Stomach (tissue), 4 donors: ENCODE results near the gene PLPPR2.

Source experiments
- CTCF ChIP-seq, 7 experiments: fragments of 450-650 bp in 4 of 7; fragments of 200-600 bp in 3 of 7; sonication (generic) in 3 of 7; IDR thresholded peaks; one replicate each; pipeline ENCODE4 v1.5.1; 2016 to 2019; ENCODE audit warnings: antibody characterized with exemption in 7 of 7, control low read depth in 2 of 7, mild to moderate bottlenecking in 1 of 7
- POLR2A ChIP-seq, 4 donors: fragments of 450-650 bp; IDR thresholded peaks; one replicate each; pipeline ENCODE4 v1.6.1; 2016; ENCODE audit warnings: antibody characterized with exemption in 4 of 4, control low read depth in 2 of 4, mild to moderate bottlenecking in 1 of 4, moderate library complexity in 1 of 4

GRCh38 chr19:11383706-11384048 is 28.4 kb downstream of the PLPPR2 start:
- no peak for TF ChIP-seq CTCF (IDR thresholded peaks at IDR 0.05)
- TF ChIP-seq POLR2A (IDR thresholded peaks at IDR 0.05): no peak
